A204.1 (cell line): ENCODE measurements around the gene OR52E8.

Experiments
- FAIRE-seq: peaks from 2 replicates; lab custom pipeline; 2012; peaks lifted over from hg19 to GRCh38; lab: Jason Lieb, UNC

Gene OR52E8

DNA sequence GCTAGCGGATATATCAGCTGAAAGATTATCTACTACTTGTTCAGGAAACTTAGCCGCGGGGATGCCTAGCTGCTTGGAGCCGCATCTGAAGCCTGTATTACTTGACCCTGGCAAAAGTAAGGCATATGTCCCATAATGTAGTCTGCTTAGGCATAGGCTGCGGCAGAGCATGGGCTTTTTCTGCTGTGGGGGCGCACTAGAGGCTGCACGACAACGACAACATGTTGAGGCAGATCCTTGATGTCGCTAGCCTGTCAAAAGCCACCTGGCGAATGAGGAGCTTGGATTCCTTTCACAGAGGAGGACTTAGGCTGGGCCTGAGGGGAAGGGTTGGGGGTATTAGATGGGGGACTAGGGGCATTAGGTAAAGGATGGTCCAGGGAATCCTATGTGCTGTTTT, 49.9 kb downstream of the OR52E8 start:
- FAIRE-seq, result no peak
